Mononuclear cell (primary cell): Measurements from ENCODE around the gene VEGFC. TPM values are rescaled to one million over a fixed set of nuclear protein-coding genes. Genes with fewer than 3 reads are reported as not detected.

Experiments
- H3K27me3 ChIP-seq: 2 replicates; pipeline ENCODE4 v1.6.0; 2011; ENCODE audit warnings: low read length, control low read depth; ENCODE audit not compliant: insufficient read depth
- H3K4me1 ChIP-seq: 2 replicates; pipeline ENCODE4 v1.5.1; 2011; ENCODE audit warnings: mild to moderate bottlenecking, low read length, control low read depth; ENCODE audit not compliant: insufficient read depth
- H3K4me3 ChIP-seq: 2 replicates; pipeline ENCODE4 v1.5.1; 2011; ENCODE audit warnings: mild to moderate bottlenecking, low read length, moderate library complexity
- H3K9me3 ChIP-seq: 2 replicates; pipeline ENCODE4 v1.5.1; 2011; ENCODE audit warnings: low read depth, mild to moderate bottlenecking, control low read depth, low read length
- total RNA-seq: library from RNA; depleted of rRNA; stranded (reverse); fragments of >200 nt; gene quantifications from one replicate; pipeline ENCODE4 v1.2.3, GENCODE V29; 2012

Gene VEGFC
- total RNA-seq = 0.42 TPM

- peaks cover 4% of the 10 kb centered on the region for H3K4me1 ChIP-seq
- peaks cover 42% of the 10 kb centered on the region for H3K27me3 ChIP-seq
- H3K9me3 ChIP-seq = no peaks in the 10 kb centered on the region
- no peak within 1 kb of the TSS for H3K4me3 ChIP-seq
Measured at GRCh38 chr4:176792326-176793059, at the start of gene VEGFC. Gene VEGFC, minus strand, starts transcription at chr4:176792922. Its CDS starts 611 bp downstream, at chr4:176792311.

GRCh38 chr4:176841711-176842112 is 49.0 kb upstream of the VEGFC start:
- Histone ChIP-seq H3K9me3 (no peaks in the 10 kb centered on the region), H3K4me3 (no peak overlapping the region), H3K27me3 (no peaks in the 10 kb centered on the region), H3K4me1 (peaks cover 2% of the 10 kb centered on the region)

GRCh38 chr4:176840166-176840565 is 47.4 kb upstream of the VEGFC start:
- Histone ChIP-seq H3K9me3 (no peaks in the 10 kb centered on the region), H3K27me3 (no peaks in the 10 kb centered on the region), H3K4me1 (peaks cover 2% of the 10 kb centered on the region), H3K4me3 (no peak overlapping the region)

- Histone ChIP-seq H3K27me3 (no peaks in the 10 kb centered on the region), H3K4me3 (no peak overlapping the region), H3K9me3 (no peaks in the 10 kb centered on the region), H3K4me1 (peaks cover 2% of the 10 kb centered on the region)
Measured at GRCh38 chr4:176839656-176840055, 46.9 kb upstream of the VEGFC start.

GRCh38 chr4:176838601-176839433 is 46.1 kb upstream of the VEGFC start:
- H3K9me3 ChIP-seq = no peaks in the 10 kb centered on the region
- no peaks in the 10 kb centered on the region for H3K27me3 ChIP-seq
- H3K4me1 ChIP-seq = peaks cover 2% of the 10 kb centered on the region
- no peak overlapping the region for H3K4me3 ChIP-seq

GRCh38 chr4:176837169-176837895 is 44.6 kb upstream of the VEGFC start:
- Histone ChIP-seq H3K4me3 (no peak overlapping the region), H3K4me1 (peaks cover 2% of the 10 kb centered on the region), H3K9me3 (no peaks in the 10 kb centered on the region), H3K27me3 (no peaks in the 10 kb centered on the region)

- H3K4me3 ChIP-seq = no peak overlapping the region
- H3K27me3 ChIP-seq = no peaks in the 10 kb centered on the region
- no peaks in the 10 kb centered on the region for H3K9me3 ChIP-seq
- no peaks in the 10 kb centered on the region for H3K4me1 ChIP-seq
Measured at GRCh38 chr4:176834531-176834930, 41.8 kb upstream of the VEGFC start.

- Histone ChIP-seq H3K4me1 (no peaks in the 10 kb centered on the region), H3K9me3 (no peaks in the 10 kb centered on the region), H3K27me3 (no peaks in the 10 kb centered on the region), H3K4me3 (no peak overlapping the region)
Measured at GRCh38 chr4:176833400-176834175, 40.9 kb upstream of the VEGFC start.

GRCh38 chr4:176830971-176831370 is 38.2 kb upstream of the VEGFC start:
- Histone ChIP-seq H3K4me3 (no peak overlapping the region), H3K9me3 (no peaks in the 10 kb centered on the region), H3K27me3 (no peaks in the 10 kb centered on the region), H3K4me1 (no peaks in the 10 kb centered on the region)

- no peak overlapping the region for H3K4me3 ChIP-seq
- H3K9me3 ChIP-seq = no peaks in the 10 kb centered on the region
- no peaks in the 10 kb centered on the region for H3K27me3 ChIP-seq
- no peaks in the 10 kb centered on the region for H3K4me1 ChIP-seq
Measured at GRCh38 chr4:176825586-176825985, 32.9 kb upstream of the VEGFC start.

GRCh38 chr4:176824645-176825366 is 32.1 kb upstream of the VEGFC start:
- Histone ChIP-seq H3K27me3 (no peaks in the 10 kb centered on the region), H3K4me3 (no peak overlapping the region), H3K9me3 (no peaks in the 10 kb centered on the region), H3K4me1 (no peaks in the 10 kb centered on the region)

GRCh38 chr4:176818531-176818930 is 25.8 kb upstream of the VEGFC start:
- Histone ChIP-seq H3K4me3 (no peak overlapping the region), H3K4me1 (no peaks in the 10 kb centered on the region), H3K9me3 (no peaks in the 10 kb centered on the region), H3K27me3 (no peaks in the 10 kb centered on the region)

GRCh38 chr4:176817204-176817603 is 24.5 kb upstream of the VEGFC start:
- Histone ChIP-seq H3K27me3 (no peaks in the 10 kb centered on the region), H3K9me3 (no peaks in the 10 kb centered on the region), H3K4me1 (no peaks in the 10 kb centered on the region), H3K4me3 (no peak overlapping the region)

GRCh38 chr4:176814770-176815169 is 22.0 kb upstream of the VEGFC start:
- no peaks in the 10 kb centered on the region for H3K4me1 ChIP-seq
- H3K4me3 ChIP-seq = no peak overlapping the region
- no peaks in the 10 kb centered on the region for H3K27me3 ChIP-seq
- H3K9me3 ChIP-seq = no peaks in the 10 kb centered on the region
